ENCODE measurements around the gene RPL41.

- TF ChIP-seq CTCF (tag by site-specific recombination; IDR thresholded peaks at IDR 0.05) (no peak), MEIS1 (CRISPR knock-in tag; IDR thresholded peaks at IDR 0.05; ENCODE audit: borderline replicate concordance) (no peak), ZNF280C (tag by site-specific recombination; IDR thresholded peaks at IDR 0.05) (no peak), ZNF664 (tag by site-specific recombination; IDR thresholded peaks at IDR 0.05) (no peak), ZNF280D (tag by site-specific recombination; IDR thresholded peaks at IDR 0.05) (no peak)
Measured at GRCh38 chr12:56105609-56105902, 10.9 kb upstream of the RPL41 start.

All from HEK293 (cell line).